Erythroblast (primary cell): Measurements from ENCODE around the gene PRPF19.

Experiments used
- DNase-seq, 2 experiments: peaks; one replicate each; lab custom pipeline; 2025; lab: John Stamatoyannopoulos, UW
- GATA1 ChIP-seq: IDR thresholded peaks from 2 replicates; pipeline ENCODE4 v1.6.1; 2011; ENCODE audit warnings: low read depth, mild to moderate bottlenecking, control low read depth, low read length, moderate library complexity
- POLR2A ChIP-seq: IDR thresholded peaks from 2 replicates; pipeline ENCODE4 v1.6.1; 2011; ENCODE audit warnings: mild to moderate bottlenecking, low read length

The PRPF19 gene

GRCh38 chr11:60875366-60876167, 30.8 kb downstream of the PRPF19 start:
- TF ChIP-seq GATA1: no peak
- DNase-seq: no peak

GRCh38 chr11:60874421-60875365, 31.7 kb downstream of the PRPF19 start:
- no peak for DNase-seq
- TF ChIP-seq GATA1 (no peak), POLR2A (no peak)

- DNase-seq: no peak
- TF ChIP-seq GATA1 (no peak), POLR2A (no peak)
These were observed 32.9 kb downstream of the PRPF19 start for GRCh38 chr11:60873533-60873932.

GRCh38 chr11:60872961-60873524, 33.3 kb downstream of the PRPF19 start:
- DNase-seq: no peak
- TF ChIP-seq GATA1: no peak
- no peak for TF ChIP-seq POLR2A

GRCh38 chr11:60872124-60872960, 34.0 kb downstream of the PRPF19 start:
- TF ChIP-seq POLR2A (no peak), GATA1 (no peak)
- DNase-seq: no peak

- no peak for TF ChIP-seq GATA1
- TF ChIP-seq POLR2A: no peak
- DNase-seq: no peak
These were observed 34.9 kb downstream of the PRPF19 start for GRCh38 chr11:60871378-60872061.

- no peak for DNase-seq
- TF ChIP-seq POLR2A: no peak
- TF ChIP-seq GATA1: no peak
These were observed 35.5 kb downstream of the PRPF19 start for GRCh38 chr11:60870733-60871377.

GRCh38 chr11:60870276-60870675, 36.1 kb downstream of the PRPF19 start:
- no peak for TF ChIP-seq GATA1
- TF ChIP-seq POLR2A: no peak
- DNase-seq: no peak

GRCh38 chr11:60869451-60869825, 36.9 kb downstream of the PRPF19 start:
- TF ChIP-seq GATA1: no peak
- no peak for TF ChIP-seq POLR2A
- no peak for DNase-seq

- TF ChIP-seq GATA1 (no peak), POLR2A (no peak)
- DNase-seq: no peak
These were observed 37.5 kb downstream of the PRPF19 start for GRCh38 chr11:60868682-60869450.

GRCh38 chr11:60867871-60868681, 38.3 kb downstream of the PRPF19 start:
- DNase-seq: no peak
- TF ChIP-seq POLR2A: no peak
- TF ChIP-seq GATA1: no peak
